Esophagus squamous epithelium (tissue), 5 donors: ENCODE data around the gene NOTUM. TPM values are rescaled to one million over a fixed set of nuclear protein-coding genes. Genes with fewer than 3 reads are reported as not detected.
"Not testable (repeated sequence)": the region's sequence is repeated elsewhere in the genome, so short reads cannot be mapped to it uniquely, and the experiment has no call there.

ENCODE experiments used
- DNase-seq: peaks from one replicate; lab custom pipeline; 2025; lab: John Stamatoyannopoulos, UW
- H3K27ac ChIP-seq, 4 donors: fragments of 200-600 bp; sonication (generic); one replicate each; pipeline ENCODE4 v1.5.1; 2016 to 2019; ENCODE audit warnings: mild to moderate bottlenecking in 1 of 4
- H3K27me3 ChIP-seq, 4 donors: fragments of 200-600 bp; sonication (generic); 1 replicate in 3 of 4; 2 replicates in 1 of 4; pipeline versions ENCODE4 v1.5.1 to v1.6.0; 2017 to 2021; ENCODE audit warnings: antibody characterized with exemption in 1 of 4
- H3K36me3 ChIP-seq, 3 donors: fragments of 200-600 bp; sonication (generic); one replicate each; pipeline ENCODE4 v1.5.1; 2016 to 2019
- H3K4me1 ChIP-seq, 3 donors: fragments of 200-600 bp; sonication (generic); one replicate each; pipeline ENCODE4 v1.5.1; 2017 to 2019
- H3K4me3 ChIP-seq, 4 donors: fragments of 200-600 bp; sonication (generic); 1 replicate in 3 of 4; 2 replicates in 1 of 4; pipeline ENCODE4 v1.5.1; 2016 to 2019; ENCODE audit warnings: mild to moderate bottlenecking in 2 of 4, moderate library complexity in 1 of 4
- H3K9me3 ChIP-seq, 3 donors: fragments of 200-600 bp; sonication (generic); one replicate each; pipeline ENCODE4 v1.5.1; 2016 to 2019
- POLR2A ChIP-seq, 4 donors: fragments of 450-650 bp; IDR thresholded peaks; one replicate each; pipeline ENCODE4 v1.6.1; 2017; ENCODE audit warnings: antibody characterized with exemption in 4 of 4, mild to moderate bottlenecking in 4 of 4, moderate library complexity in 3 of 4
- WGBS, 2 donors: methylation state at CpG; one replicate each; pipeline ENCODE4 v1.1.5; 2018; 5-methylcytosine and 5-hydroxymethylcytosine counted together
- intact Hi-C: fragments of 100-400 bp; cut with DNase I; formaldehyde crosslinking; loops from one replicate; pipeline ENCODE4 v1.15.0; 2022
- total RNA-seq, 4 donors: library from RNA; depleted of rRNA; stranded (reverse); fragments of >200 nt; gene quantifications; one replicate each; pipeline ENCODE4 v1.1.0, GENCODE V29; 2016
- TF ChIP-seq, protein P1 (sequence below), 6 experiments: fragments of 450-650 bp in 4 of 6; fragments of 200-600 bp in 2 of 6; sonication (generic) in 2 of 6; IDR thresholded peaks; one replicate each; pipeline ENCODE4 v1.5.1; 2016 to 2019; ENCODE audit warnings: antibody characterized with exemption in 6 of 6, mild to moderate bottlenecking in 4 of 6, moderate library complexity in 4 of 6
- donor health status: DM: yes; HTN: yes; CAD: no.

The NOTUM gene
- total RNA-seq, 4 donors from 2014 or later: 0.11 to 0.94 (median 0.19) TPM; not detected in 1

DNA sequence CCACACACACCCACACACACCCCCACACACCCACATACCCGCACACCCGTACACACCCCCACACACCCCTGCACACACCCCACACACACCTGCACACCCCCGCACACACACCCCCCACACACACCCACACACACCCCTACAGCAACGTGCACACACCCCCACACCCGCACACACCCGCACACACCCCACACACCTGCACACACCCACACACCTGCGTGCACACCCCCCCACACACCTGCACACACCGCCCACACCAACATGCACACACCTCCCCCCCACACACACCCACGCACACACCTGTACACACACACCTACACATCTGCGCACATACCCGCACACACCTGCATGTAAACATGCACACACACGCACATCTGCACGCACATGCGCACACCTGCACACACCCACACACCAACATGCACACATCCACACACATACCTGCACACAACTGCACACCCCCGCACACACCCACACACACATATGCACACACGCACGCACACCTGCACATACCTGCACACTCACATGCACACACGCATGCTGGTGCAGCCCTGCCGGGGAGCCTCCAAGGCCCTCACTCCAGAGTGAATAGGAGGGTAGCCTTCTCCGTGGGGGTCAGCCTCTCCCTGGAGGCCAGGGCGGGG, 23.9 kb upstream of the NOTUM start:
- intact Hi-C loops: no loop called here
- H3K27ac ChIP-seq: no peak overlapping the region
- H3K4me3 ChIP-seq: no peak overlapping the region
- peaks cover 0 to 64% (median 14%) of the 10 kb centered on the region in 3 donors for H3K36me3 ChIP-seq
- 85 to 87% methylated on average over 17 of the region's 21 CpGs for WGBS, 2 donors
- H3K27me3 ChIP-seq: no peaks in the 10 kb centered on the region
- no peak for TF ChIP-seq POLR2A (IDR thresholded peaks at IDR 0.05)
- TF ChIP-seq, protein P1, sequence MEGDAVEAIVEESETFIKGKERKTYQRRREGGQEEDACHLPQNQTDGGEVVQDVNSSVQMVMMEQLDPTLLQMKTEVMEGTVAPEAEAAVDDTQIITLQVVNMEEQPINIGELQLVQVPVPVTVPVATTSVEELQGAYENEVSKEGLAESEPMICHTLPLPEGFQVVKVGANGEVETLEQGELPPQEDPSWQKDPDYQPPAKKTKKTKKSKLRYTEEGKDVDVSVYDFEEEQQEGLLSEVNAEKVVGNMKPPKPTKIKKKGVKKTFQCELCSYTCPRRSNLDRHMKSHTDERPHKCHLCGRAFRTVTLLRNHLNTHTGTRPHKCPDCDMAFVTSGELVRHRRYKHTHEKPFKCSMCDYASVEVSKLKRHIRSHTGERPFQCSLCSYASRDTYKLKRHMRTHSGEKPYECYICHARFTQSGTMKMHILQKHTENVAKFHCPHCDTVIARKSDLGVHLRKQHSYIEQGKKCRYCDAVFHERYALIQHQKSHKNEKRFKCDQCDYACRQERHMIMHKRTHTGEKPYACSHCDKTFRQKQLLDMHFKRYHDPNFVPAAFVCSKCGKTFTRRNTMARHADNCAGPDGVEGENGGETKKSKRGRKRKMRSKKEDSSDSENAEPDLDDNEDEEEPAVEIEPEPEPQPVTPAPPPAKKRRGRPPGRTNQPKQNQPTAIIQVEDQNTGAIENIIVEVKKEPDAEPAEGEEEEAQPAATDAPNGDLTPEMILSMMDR (IDR thresholded peaks at IDR 0.05): no peak
- DNase-seq: no peak
- H3K4me1 ChIP-seq: peaks cover 0 to 44% (median 0%) of the 10 kb centered on the region in 3 donors
- no peaks in the 10 kb centered on the region for H3K9me3 ChIP-seq

DNA sequence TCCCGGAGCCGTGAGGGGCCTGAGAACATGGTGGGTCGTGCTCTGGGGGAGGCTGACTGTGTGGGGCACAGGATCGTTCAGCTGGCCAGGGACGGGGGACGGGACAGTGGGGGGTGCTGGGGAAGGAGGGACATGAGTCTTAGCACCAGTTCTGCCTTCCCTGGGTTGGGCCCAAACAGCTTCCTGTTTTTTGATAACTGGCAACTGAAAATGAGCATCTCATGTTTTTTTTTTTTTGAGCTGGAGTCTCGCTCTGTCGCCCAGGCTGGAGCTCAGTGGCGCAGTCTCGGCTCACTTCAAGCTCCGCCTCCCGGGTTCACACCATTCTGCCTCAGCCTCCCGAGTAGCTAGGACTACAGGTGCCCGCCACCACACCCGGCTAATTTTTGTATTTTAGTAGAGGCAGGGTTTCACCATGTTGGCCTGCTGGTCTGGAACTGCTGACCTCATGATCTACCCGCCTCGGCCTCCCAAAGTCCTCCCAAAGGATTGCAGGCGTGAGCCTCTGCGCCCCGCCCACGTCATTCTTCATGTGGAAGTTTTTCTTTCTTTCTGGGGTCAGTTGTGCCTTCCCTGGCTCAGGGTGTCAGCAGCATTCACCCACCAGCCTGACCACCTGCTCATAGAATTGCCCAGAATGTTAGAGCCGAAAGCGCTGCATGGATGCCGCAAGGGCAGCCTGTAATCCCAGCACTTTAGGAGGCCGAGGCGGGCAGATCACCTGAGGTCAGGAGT, 22.8 kb upstream of the NOTUM start:
- intact Hi-C loops: no loop called here

DNA sequence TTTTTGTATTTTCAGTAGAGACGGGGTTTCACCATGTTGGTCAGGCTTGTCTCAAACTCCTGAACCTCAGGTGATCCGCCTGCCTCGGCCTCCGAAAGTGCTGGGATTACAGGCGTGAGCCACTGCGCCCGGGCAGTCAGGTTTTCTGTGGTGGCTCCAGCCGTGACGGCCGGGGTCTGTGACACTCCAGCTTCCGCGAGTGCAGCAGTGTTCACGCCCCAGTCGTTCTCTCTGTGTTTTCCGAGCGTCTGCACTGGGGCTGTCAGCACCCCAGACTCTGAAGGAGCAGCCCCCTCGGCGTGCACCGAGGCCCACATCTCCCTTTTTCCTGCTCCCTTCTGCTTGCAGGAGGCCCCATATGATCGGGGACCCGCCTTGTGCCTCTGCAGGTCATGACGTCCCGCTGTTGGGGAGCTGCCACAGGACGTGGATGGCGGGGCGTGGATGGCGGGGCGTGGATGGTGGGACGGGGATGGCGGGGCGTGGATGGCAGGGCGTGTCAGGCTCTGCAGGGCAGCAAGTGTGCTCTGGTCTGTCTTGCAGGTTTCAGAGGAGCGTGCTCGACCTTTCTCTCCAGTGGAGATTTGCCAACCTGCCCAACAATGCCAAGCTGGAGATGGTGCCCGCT, 22.1 kb upstream of the NOTUM start:
- DNase-seq: no peak
- peaks cover 0 to 62% (median 14%) of the 10 kb centered on the region in 3 donors for H3K36me3 ChIP-seq
- H3K27ac ChIP-seq: no peak overlapping the region
- WGBS, 2 donors: 77 to 93% methylated on average over 12 to 19 of the region's 35 CpGs
- intact Hi-C loops: no loop called here
- no peak overlapping the region for H3K4me3 ChIP-seq
- H3K27me3 ChIP-seq: no peaks in the 10 kb centered on the region
- peaks cover 6 to 56% (median 8%) of the 10 kb centered on the region in 3 donors for H3K4me1 ChIP-seq
- H3K9me3 ChIP-seq: no peaks in the 10 kb centered on the region
- no peak for TF ChIP-seq POLR2A (IDR thresholded peaks at IDR 0.05)
- TF ChIP-seq, protein P1 (IDR thresholded peaks at IDR 0.05): no peak

More for the DNA sequence above, 22.8 kb upstream of the NOTUM start:
- DNase-seq: no peak
- Histone ChIP-seq H3K27ac (no peak overlapping the region), H3K4me3 (no peak overlapping the region), H3K27me3 (no peaks in the 10 kb centered on the region), H3K4me1 (peaks cover 0 to 49% (median under 1%) of the 10 kb centered on the region in 3 donors), H3K36me3 (peaks cover 0 to 68% (median 14%) of the 10 kb centered on the region in 3 donors), H3K9me3 (no peaks in the 10 kb centered on the region)
- 95 to 97% methylated on average over 12 to 19 of the region's 26 CpGs for WGBS, 2 donors
- TF ChIP-seq, protein P1 (IDR thresholded peaks at IDR 0.05): no peak
- no peak for TF ChIP-seq POLR2A (IDR thresholded peaks at IDR 0.05)

DNA sequence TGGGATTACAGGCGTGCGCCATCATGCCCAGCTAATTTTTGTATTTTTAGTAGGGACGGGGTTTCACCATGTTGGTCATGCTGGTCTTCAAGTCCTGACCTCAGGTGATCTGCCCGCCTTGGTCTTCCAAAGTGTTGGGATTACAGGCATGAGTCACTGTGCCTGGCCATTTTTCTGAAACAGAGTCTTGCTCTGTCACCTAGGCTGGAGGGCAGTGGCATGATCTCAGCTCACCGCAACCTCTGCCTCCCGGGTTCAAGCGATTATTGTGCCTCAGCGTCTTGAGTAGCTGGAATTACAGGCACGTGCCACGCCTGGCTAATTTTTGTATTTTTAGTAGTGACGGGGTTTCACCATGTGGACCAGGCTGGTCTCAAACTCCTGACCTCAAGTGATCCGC, 20.5 kb upstream of the NOTUM start:
- H3K4me3 ChIP-seq, H3K9me3 ChIP-seq, H3K27ac ChIP-seq, intact Hi-C loops, DNase-seq, H3K27me3 ChIP-seq: not testable (repeated sequence)
- H3K4me1 ChIP-seq: peaks cover 10 to 57% (median 14%) of the 10 kb centered on the region in 3 donors
- peaks cover 0 to 48% (median 14%) of the 10 kb centered on the region in 3 donors for H3K36me3 ChIP-seq
- WGBS, 2 donors: 91% methylated on average over 11 to 12 of the region's 12 CpGs

DNA sequence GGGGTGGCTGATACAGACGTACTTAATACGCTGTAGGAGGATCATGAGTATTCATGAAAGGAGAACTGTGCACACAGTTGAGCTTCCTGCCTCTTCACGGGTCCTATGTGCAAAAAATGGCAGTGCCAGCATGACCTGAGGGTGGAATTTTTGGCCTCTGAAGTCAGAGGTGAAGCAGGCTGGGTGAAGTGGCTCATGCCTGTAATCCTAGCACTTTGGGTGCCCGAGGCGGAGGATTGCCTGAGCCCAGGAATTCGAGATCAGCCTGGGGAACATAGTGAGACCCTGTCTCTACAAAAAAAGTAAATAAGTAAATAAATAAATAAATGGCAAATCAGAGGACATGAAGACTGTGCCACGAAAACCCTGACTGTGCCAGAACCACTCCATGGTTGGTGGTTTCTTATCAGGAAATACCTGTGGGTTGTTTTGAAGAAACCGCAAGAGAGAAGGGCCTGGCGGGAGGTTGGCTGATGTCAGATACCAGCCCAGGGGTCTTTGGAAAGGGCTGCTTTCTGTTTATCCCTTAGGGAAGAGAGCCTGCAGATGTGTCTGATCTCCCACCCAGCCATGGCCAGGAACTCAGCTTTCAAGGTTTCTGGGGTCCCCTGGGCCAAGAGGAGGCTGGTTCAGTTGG, 19.8 kb upstream of the NOTUM start:
- no peak for DNase-seq
- Histone ChIP-seq H3K27ac (no peak overlapping the region), H3K36me3 (peaks cover 0 to 41% (median 9%) of the 10 kb centered on the region in 3 donors), H3K27me3 (no peaks in the 10 kb centered on the region), H3K9me3 (no peaks in the 10 kb centered on the region), H3K4me1 (peaks cover 14 to 63% (median 15%) of the 10 kb centered on the region in 3 donors), H3K4me3 (no peak overlapping the region)
- 65 to 72% methylated on average over 9 of the region's 9 CpGs for WGBS, 2 donors
- intact Hi-C loops: no loop called here
- TF ChIP-seq, protein P1 (IDR thresholded peaks at IDR 0.05): no peak
- TF ChIP-seq POLR2A (IDR thresholded peaks at IDR 0.05): no peak
